ENCODE data around the gene CTNS.

- TF ChIP-seq CTCF (IDR thresholded peaks at IDR 0.05 in 4 of 5, conservative IDR thresholded peaks at IDR 0.05 in 1 of 5) (no peak), POLR2A (IDR thresholded peaks at IDR 0.05) (no peak)
Measured at GRCh38 chr17:3708366-3708765, 71.8 kb downstream of the CTNS start.
